NCI-H1092 (cell line): ENCODE results near the gene TCL1B.
A peak's percentile ranks its signal among the peaks of the same experiment; 100 is the strongest.
"Not testable (repeated sequence)": the region's sequence is repeated elsewhere in the genome, so short reads cannot be mapped to it uniquely, and the experiment has no call there.

ENCODE experiments used
- DNase-seq: peaks from one replicate; lab custom pipeline; 2025; lab: John Stamatoyannopoulos, UW

TCL1B gene, protein sequence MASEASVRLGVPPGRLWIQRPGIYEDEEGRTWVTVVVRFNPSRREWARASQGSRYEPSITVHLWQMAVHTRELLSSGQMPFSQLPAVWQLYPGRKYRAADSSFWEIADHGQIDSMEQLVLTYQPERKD

DNA sequence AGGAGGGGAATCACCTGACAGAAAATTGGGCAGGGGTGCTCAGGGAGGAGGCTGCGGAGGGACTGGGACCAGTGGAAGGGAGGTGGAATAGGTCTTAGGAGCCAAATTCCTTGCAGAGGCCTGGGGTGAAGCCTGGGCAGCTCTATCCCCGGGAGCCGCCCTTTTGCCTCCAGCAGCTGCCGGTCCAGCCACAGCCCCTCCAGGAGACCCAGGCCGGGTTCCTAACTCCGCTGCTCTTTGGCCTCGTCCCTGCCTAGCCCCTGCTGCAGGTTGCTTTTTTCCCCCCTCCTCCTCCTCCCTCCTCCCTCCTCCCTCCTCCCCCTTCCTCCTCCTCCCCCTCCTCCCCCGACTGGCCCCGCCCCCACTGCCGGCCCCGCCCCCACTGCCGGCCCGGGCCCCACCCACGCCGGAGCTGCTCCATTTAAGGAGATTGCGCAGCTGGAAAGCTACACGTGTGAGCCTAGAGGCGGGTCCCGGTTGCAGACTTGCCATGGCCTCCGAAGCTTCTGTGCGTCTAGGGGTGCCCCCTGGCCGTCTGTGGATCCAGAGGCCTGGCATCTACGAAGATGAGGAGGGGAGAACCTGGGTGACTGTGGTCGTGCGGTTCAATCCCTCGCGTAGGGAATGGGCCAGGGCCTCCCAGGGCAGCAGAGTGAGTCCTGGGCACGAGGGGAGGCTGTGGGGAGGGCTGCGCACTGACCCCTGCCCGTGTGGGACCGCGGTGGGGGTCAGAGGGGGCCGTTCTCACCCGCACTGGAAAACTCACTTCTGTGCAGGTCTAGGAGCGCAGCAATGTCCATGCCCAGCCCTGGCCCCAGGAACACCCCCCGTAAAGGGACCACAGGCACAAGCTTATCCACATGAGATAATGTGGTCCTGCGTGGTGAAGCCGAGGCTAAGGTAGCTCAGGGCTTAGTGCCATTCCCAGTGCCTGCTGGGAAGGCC, at the start of gene TCL1B:
Gene TCL1B, plus strand, starts transcription at position 449 of the 945 bp plus-strand sequence. Its CDS starts 42 bp downstream, at position 491.
- no peak for DNase-seq

DNA sequence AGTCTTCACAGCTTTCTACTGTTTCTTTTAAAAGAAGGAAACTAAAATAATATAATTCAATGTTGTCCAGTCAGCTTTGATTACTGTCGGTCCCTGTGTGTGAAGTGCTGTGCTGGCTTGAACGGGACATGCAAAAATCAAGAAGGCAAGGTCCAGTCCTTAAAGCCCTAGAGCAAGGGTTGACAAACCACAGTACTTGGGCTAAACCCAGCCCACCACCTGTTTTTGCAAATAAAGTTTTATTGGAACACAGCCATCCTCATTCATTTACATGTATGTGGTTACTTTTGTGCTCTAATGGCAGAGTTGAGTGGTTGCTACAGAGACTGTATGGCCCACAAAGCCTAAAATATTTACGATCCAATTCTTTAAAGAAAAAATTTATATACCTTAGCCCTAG, 41.2 kb upstream of the TCL1B start:
- no peak for DNase-seq

DNA sequence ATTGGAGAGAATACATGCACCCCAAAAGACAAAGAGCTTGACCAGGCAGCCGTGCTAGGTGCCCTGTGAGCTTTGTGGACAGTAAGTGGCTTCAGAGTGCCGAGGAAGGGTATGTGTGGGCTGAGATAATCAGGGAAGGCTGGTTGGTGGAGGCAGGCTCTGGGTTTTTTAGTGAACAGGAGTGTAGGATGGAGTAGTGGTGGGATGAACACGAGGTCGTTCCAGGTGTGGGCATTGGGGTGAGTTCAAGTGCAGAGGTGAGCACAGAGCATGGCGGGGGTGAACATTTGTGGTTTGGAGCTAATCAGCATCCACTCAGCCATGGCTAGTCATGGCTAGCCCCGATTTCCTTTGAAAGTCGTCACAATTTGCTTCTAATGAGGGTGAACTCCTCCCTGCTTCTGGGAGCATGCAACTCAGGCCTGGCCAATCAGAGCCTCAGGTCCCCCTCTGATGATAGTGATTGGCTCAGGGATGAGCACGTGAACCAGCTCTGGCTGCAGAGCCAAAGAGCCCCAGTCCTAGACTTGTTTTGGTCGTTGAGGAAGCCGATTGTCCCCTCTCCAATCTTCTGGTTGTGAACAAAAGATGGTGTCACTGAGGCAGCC, 40.7 kb upstream of the TCL1B start:
- DNase-seq = no peak

DNA sequence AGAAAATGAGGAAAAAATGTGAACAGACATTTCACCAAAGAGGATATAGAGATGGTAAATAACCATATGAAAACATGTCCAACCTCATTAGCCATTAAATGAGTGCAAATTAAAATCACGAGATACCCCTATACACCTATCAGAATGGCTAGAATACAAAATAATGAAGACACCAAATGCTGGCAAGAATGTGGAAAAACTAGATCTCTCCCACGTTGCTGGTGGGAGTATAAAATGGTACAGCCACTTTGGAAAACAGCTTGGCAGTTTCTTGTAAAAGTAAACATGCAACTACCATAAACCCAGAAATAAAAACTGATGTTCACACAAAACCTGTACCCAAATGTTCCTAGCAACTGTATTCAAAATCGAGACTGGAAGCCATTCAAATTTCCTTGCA, 38.3 kb upstream of the TCL1B start:
- DNase-seq = no peak

DNA sequence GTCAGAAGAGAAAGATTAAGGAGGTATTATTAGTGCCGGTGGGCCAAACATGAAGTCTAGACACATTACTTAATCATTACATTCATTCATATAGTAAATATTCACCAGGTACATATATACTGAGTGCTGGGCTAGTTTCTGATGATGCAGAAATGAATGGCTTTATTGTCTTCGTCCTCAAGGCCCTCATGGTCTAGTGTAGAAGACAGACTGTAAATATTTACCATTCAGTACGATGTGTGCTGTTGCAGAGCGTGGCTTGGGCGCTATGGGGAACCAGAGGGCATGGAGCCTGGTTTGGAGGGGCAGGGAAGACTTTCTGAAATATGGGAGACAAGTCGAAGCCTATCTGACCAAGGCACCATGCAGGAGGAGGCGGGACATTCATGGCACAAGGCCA, 37.0 kb upstream of the TCL1B start:
- no peak for DNase-seq

DNA sequence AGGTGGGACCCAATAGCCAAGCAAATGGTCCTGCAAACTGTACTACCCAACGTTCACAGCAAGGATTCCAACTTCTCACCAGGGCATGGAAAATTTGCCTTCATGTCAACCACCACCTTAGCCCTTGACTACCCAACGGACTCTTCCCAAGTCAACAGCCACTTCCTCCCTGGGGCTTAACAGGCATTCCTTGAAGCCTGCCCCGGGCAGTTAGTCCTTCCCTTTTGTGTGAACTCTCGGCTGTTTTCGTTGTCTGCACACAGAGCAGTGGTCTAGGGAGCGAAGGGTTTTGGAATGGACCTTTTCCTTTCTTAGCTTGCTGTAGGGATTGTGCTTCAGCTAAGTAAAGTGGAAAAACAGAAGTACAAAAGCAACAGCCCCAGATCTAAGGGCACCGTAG, 35.2 kb upstream of the TCL1B start:
- DNase-seq = no peak

DNA sequence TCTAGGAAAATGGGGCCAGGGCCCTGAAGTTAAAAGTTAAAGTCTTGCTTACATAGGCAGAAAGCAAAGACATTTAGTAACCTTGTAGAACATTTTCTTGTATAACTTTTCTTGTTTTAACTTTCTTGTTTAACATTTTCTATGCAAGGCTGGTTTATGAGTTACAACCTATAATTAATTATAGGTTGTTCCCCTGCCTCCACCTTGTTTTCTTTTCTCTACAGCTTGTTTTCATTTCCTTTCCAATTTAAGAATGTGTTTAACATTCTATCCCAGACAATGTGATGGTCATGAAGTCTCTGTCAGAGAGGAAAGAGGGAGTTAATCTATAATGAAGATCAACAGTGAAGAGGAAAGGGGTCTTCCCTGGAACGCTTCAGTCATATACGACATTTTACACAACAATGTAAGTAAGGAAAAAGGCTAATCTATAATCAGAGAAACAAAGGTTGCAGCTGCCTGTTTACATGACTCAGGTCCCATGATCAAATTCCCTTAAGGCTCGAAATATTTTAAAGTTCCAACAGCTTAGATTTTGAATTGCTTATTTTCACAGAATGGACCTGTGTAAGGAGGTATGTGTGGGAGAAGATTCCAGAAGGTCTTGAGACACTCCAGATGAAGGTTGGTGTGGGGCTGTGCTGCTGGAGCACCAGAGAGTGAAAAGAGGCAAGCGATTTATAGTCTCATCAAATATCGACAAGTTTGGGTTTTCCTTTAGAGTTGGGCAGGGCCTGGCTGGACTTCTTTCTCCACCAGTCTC, 34.2 kb upstream of the TCL1B start:
- DNase-seq = no peak

DNA sequence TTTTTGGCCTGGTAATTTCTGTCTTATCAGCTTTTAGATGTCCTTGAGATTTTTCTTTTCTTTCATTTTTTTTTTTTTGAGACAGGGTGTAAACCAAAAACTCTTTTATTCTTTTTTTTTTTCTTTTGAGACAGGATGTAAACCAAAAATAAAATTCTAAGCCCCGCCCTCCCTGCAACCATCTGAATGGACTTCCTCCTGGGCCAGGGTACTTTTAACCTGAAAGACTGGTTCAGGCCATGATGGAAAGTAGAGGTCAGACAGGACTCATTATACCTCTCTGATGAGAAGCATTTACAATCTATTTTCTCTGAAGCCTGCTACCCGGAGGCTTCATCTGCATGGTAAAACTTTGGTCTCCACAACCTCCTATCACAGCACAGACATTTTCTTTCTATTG, 33.5 kb upstream of the TCL1B start:
- DNase-seq = no peak

DNA sequence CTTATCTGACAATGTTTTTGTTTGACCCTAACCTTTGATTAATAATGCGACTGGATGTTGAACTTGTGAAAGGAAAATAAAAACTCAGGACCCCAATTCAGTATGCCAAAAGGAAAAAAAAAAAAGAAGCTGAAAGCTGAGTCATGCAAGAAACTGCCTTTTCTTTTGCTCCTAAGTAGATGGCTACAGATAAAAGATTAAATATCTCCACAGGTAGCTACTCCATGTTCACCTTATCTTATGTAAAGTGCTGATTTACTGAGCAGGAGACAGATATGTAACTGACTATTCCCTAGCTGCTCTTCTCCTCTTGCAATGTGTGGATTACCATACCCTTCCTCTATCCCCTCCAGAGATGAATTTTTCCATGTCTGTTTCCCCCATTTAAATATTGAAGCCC, 30.8 kb upstream of the TCL1B start:
- no peak for DNase-seq

DNA sequence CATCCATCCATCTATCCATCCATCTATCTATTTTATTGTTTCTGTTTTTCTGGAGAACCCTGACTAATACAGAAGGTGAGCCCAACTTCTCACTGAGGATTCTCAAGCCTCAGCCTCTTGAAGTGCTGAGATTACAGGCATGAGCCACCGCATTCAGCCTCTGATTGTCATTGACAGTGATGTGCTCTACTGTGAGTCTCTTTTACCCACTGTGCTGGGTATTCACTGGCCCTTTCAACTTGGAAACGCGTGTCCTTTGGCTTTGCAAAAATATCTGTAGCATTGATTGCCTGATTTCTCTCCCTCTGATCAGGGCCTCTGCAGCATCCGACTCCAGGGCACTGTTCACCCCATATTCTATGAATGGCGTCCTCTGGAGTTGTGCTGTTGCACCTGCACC, 29.6 kb upstream of the TCL1B start:
- no peak for DNase-seq

DNA sequence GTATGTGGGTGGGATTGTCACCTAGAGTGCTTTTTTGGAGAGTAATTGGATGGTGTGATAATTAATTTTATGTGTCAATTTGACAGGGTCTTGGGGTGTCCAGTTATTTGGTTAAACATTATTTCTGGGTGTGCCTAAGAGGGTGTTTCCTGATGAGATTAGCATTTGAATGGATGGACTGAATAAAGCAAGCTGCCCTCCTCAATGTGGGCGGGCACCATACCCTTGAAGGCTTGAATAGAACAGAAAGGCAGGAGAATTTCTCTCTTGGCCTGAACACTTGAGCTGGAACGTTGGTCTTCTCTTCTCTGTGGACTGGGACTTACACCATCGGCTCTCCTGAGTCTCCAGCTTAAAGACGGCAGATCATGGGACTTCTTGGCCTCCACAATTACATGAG, 28.8 kb upstream of the TCL1B start:
- no peak for DNase-seq

DNA sequence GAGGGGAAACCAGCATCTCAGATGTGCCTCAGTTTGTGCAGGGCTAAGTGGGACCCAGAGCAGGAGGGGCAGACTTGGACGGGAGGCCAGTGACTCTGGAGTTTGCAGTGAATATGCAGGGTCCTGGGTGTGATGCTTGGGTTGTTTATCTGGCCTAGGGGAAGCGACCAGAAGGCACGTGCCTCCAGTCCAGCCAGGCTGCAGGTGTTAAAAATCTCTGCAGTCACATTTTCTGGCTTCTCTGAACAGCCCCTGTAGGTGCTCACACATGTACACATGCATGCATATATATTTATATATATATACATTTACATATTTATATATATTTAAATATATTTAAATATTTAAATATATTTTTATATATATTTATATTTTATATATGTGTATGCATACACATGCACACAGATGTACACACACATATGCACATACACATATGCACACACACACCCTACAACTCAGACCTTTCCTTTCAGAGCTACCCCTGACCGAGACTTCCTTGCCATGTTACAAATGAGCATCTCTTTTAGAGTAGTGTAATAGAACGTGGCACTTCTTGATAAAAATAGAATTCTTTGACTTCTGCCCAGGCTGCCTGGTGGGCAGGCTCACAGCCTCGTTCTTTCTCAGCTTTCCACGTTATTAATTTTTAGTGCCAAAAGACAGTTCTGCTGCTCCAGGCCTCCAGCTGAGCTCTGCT, 26.8 kb upstream of the TCL1B start:
- no peak for DNase-seq

DNA sequence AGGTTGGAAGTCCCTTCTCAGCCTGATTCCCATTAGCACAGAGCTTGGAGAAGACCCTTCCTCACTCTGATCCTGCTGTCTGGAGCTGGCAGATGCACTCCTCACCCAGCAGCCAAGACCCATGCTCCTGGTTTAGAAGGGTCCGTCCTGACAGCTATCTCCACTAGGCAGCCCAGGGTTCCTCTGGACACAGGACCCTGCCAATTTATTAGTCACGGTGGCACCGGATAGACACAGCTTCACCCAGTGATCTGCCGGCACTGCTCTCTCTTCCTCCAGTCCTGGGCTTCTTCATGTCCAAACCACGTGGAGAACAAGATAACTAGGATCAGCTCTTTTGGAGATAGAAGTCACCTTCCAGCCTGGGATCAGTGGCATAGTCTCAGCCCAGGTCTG, 26.2 kb upstream of the TCL1B start:
- DNase-seq = no peak

DNA sequence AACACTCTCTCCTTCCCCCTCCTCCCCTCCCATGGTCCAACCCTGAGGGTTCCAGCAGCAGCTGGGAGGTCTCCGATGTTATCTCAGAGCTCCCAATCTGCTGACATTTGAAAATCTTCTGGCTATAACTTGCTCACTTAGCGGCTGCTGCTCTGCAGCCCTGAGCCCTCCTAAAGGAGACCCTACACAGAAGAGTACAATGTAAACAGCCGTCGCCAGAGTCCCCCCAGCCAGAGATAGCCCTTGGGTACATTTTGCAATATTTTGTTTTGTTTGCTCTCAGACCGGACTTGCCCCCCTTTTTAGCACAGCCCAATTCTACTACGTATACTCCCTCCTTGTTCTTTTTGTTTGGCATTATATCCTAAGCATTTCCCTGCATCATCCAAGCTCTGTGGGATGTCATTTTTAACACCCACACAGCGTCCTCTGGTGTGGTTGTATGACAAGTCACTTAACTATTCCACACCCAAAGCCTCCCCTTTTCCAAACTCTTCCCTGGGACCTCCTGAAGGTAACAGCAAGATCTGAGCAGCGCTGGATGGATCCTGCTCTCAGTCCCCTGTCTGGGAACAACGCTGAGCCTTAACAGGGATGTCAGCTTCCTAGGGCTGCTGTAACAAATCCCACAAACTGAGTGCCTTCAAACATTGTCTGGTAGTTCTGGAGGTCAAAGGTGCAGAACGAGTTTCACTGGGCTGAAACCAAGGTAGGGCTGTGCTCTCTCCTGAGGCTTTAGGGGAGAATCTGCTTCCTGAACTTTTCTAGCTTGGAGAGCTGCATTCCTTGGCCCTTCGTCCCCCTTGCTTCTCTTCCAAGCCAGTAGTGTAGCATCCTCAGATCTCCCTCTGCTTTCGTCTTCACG, 25.3 kb upstream of the TCL1B start:
- DNase-seq = no peak

DNA sequence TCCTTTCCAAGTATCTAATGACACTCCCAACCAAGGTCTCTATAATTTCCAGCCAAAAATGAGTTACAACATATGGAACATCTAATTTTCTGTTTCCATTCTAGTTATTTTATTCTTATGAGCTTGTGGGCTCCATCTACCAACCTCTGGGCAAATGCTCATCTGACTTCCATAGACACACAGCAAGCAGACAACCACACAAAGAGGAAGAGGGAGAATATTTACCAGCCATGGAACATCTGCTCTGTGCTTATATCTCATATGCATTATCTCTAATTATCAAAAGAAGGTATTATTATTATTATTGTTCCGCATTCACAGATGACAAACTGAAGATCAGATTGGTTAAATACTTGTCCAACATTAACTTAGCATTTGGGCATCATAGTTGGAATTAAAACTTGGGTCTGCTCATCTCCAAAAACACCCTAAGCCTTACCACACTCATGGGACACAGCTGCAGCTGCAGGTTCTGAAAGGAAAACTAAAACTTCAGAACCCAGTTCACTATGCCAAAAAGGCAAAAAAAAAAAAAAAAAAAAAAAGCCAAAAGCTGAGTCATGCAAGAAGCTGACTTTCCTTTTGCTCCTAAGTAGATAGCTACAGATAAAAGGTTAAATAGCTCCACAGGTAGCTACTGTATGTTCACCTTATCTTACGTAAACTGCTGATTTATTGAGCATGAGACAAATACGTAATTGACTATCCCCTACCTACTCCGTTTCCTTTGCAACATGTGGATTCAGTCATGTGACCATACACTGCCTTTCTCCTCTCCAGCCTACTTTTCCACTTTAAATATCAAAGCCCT, 23.6 kb upstream of the TCL1B start:
- DNase-seq = no peak

DNA sequence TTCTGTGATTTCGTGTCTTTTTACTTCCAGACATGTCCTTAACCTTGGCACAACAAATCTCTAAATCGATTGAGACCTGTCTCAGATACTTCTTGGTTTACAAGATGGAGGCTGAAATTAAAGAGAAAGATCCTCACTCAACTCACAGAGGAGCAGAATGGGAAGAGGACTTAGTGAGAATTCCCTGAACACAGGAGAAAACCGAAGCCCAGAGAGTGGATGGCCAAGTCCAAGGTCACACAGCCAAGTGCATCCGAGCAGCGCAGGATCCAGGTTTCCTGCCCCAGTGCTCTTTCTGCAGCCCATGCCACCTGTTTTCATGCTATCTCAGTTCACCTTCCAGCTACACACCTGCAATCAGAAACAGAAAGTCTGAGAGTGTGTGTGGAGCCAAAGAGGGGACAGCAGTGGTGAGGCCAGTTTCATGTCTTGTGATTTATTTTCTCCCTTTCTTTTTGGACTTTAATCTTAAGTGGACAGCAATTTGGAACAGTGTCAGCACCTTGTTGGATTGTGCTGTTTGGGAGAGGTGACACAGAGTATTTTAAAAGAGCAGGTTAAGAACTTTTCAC, 22.9 kb upstream of the TCL1B start:
- no peak for DNase-seq

DNA sequence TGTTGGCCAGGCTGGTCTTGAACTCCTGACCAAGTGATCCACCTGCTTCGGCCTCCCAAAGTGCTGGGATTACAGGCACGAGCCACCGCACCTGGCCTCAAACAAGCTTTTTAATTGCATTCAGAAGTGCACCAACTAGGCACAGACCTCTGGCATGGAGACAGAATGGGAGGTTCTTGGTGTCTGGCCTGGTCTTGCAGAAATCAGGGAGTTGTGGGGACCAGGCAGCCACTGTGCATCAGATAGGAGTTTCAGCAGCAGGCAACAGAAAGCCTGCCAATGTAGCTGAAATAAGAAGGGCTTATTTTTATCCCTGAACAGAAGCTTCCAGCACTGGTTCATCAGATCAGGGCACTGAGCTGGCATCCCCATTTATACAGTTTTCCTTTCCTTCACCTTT, 22.2 kb upstream of the TCL1B start:
- peak; percentile 55 for DNase-seq

DNA sequence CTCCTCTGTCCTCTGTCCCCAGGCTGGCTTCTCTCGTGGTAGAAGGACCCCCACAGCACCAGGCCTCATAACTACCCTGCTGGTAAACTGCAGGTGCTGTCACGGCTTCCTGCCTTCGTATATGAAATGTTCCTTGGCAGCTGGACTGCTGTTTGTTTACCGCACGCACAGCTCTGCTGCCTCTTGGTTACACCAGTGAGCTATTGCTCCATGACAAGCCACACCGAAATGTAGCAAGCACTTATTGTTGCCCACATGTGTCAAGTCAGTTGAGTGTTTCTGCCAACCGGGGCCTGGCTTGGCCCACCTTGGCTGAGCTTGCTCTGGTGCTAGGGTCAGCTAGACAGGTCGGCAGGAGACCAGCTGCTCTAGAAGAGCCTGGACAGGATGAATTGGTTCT, 21.7 kb upstream of the TCL1B start:
- peak; percentile 83 for DNase-seq

DNA sequence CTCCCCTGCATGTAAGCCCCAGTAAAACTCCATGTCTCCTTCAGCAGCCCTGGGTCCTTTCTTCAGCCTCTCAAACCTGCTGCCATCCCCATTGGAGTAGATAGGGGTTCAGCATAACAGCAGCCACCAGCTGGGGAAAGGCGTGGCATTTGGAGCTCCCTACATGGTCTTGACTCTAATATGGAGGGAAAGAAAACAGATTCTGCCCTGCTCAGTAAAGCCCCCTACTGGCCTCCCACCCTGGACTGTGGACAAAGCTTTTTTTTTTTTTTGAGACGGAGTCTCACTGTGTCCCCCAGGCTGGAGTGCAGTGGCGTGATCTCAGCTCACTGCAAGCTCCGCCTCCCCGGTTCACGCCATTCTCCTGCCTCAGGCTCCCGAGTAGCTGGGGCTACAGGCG, 20.7 kb upstream of the TCL1B start:
- DNase-seq = not testable (repeated sequence)

DNA sequence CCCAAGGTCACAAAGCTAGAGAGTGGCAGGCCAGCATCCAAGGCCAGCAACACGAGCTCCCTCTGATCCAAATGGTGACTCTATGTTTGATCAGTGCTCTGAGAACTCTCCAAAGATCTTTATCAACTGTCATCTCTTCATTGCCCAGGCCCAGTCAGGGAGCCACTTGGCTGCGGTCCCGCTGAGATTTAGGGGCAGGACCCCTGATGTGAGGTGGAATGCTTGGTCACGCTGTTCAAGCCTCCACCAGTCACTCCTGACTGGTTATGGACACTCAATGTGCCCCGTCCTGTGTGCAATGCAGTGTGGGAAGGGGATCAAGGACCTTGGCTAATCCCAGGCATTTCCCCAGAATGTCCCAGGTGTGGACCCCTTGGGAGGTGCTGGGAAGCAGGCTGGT, 19.8 kb upstream of the TCL1B start:
- no peak for DNase-seq
